HG02981 (cell line): Measurements from ENCODE around the gene EFNA5.
"Not testable (repeated sequence)": the region's sequence is repeated elsewhere in the genome, so short reads cannot be mapped to it uniquely, and the experiment has no call there.

ENCODE experiments used
- ATAC-seq: cut with Tn5 transposase; IDR thresholded peaks from one replicate; pipeline ENCODE4 v1.9.1; 2021; ENCODE audit warnings: mild to moderate bottlenecking, moderate library complexity; ENCODE audit not compliant: unreplicated experiment

EFNA5 gene

GRCh38 chr5:107469064-107469463 lies 201.7 kb downstream of the EFNA5 start:
- no peak for ATAC-seq

- no peak for ATAC-seq
Observed at GRCh38 chr5:107468276-107468675, 202.5 kb downstream of the EFNA5 start.

GRCh38 chr5:107467137-107467932 lies 203.4 kb downstream of the EFNA5 start:
- ATAC-seq = no peak

- no peak for ATAC-seq
Observed at GRCh38 chr5:107466233-107466769, 204.4 kb downstream of the EFNA5 start.

- no peak for ATAC-seq
Observed at GRCh38 chr5:107464876-107465275, 205.9 kb downstream of the EFNA5 start.

GRCh38 chr5:107464416-107464815 lies 206.3 kb downstream of the EFNA5 start:
- ATAC-seq = no peak

- ATAC-seq = no peak
Observed at GRCh38 chr5:107463731-107464130, 207.0 kb downstream of the EFNA5 start.

GRCh38 chr5:107461770-107462169 lies 209.0 kb downstream of the EFNA5 start:
- no peak for ATAC-seq

- ATAC-seq = no peak
Observed at GRCh38 chr5:107460789-107461188, 209.9 kb downstream of the EFNA5 start.

GRCh38 chr5:107459605-107460004 lies 211.1 kb downstream of the EFNA5 start:
- ATAC-seq = no peak

- ATAC-seq = no peak
Observed at GRCh38 chr5:107458322-107458721, 212.4 kb downstream of the EFNA5 start.

- ATAC-seq = no peak
Observed at GRCh38 chr5:107457881-107458280, 212.9 kb downstream of the EFNA5 start.

GRCh38 chr5:107457138-107457537 lies 213.6 kb downstream of the EFNA5 start:
- ATAC-seq = no peak

GRCh38 chr5:107456281-107456715 lies 214.4 kb downstream of the EFNA5 start:
- peak; percentile 88 for ATAC-seq

- no peak for ATAC-seq
Observed at GRCh38 chr5:107455111-107455544, 215.6 kb downstream of the EFNA5 start.

GRCh38 chr5:107451827-107452226 lies 218.9 kb downstream of the EFNA5 start:
- ATAC-seq = not testable (repeated sequence)

GRCh38 chr5:107451028-107451427 lies 219.7 kb downstream of the EFNA5 start:
- ATAC-seq = no peak

- ATAC-seq = no peak
Observed at GRCh38 chr5:107450531-107450930, 220.2 kb downstream of the EFNA5 start.

- ATAC-seq = no peak
Observed at GRCh38 chr5:107449369-107449768, 221.4 kb downstream of the EFNA5 start.

- ATAC-seq = no peak
Observed at GRCh38 chr5:107447587-107447986, 223.2 kb downstream of the EFNA5 start.

GRCh38 chr5:107446972-107447371 lies 223.8 kb downstream of the EFNA5 start:
- ATAC-seq = no peak

- ATAC-seq = no peak
Observed at GRCh38 chr5:107444300-107444699, 226.4 kb downstream of the EFNA5 start.
